GM12878 (cell line): ENCODE data around the gene BLACAT1. TPM values are rescaled to one million over a fixed set of nuclear protein-coding genes. Genes with fewer than 3 reads are reported as not detected.

Experiments used
- BRCA1 ChIP-seq: IDR thresholded peaks from 2 replicates; pipeline ENCODE4 v1.6.1; 2011; ENCODE audit warnings: low read depth, low read length, improper control_type of control experiment
- CHD1 ChIP-seq: IDR thresholded peaks from 2 replicates; pipeline ENCODE4 v1.6.1; 2012; ENCODE audit warnings: low read depth, low read length, improper control_type of control experiment
- EP300 ChIP-seq, 2 experiments: fragments of 150-350 bp in 1 of 2; IDR thresholded peaks; 2 replicates each; pipeline ENCODE4 v1.6.1; 2011 to 2012; ENCODE audit warnings: low read depth in 2 of 2, low read length in 2 of 2, borderline replicate concordance in 1 of 2, improper control_type of control experiment in 1 of 2, inconsistent platforms in 1 of 2; ENCODE audit not compliant: control insufficient read depth in 1 of 2
- IRF4 ChIP-seq: IDR thresholded peaks from 2 replicates; pipeline ENCODE4 v1.6.1; 2011; ENCODE audit warnings: low read depth, low read length
- MYB ChIP-seq: fragments of 150-350 bp; IDR thresholded peaks from 2 replicates; pipeline ENCODE4 v1.6.1; 2014; ENCODE audit warnings: mild to moderate bottlenecking, low read depth, low read length, borderline replicate concordance
- NFYA ChIP-seq: IDR thresholded peaks from 2 replicates; pipeline ENCODE4 v1.6.1; 2011; ENCODE audit warnings: low read depth, mild to moderate bottlenecking, low read length, improper control_type of control experiment, borderline replicate concordance
- NR2C1 ChIP-seq: fragments of 450-650 bp; IDR thresholded peaks from 2 replicates; pipeline ENCODE4 v1.6.1; 2017; ENCODE audit warnings: antibody characterized with exemption, mild to moderate bottlenecking, moderate library complexity
- PAX8 ChIP-seq: fragments of 450-650 bp; IDR thresholded peaks from 2 replicates; pipeline ENCODE4 v1.6.1; 2017; ENCODE audit warnings: mild to moderate bottlenecking, moderate library complexity
- RAD21 ChIP-seq: IDR thresholded peaks from 2 replicates; pipeline ENCODE4 v1.6.1; 2011; ENCODE audit warnings: mild to moderate bottlenecking, low read depth, low read length, moderate library complexity; ENCODE audit not compliant: insufficient read depth
- RCOR1 ChIP-seq: conservative IDR thresholded peaks from 2 replicates; pipeline ENCODE4 v1.6.1; 2012; ENCODE audit warnings: low read depth, low read length, improper control_type of control experiment
- YBX1 ChIP-seq: fragments of 450-650 bp; IDR thresholded peaks from 2 replicates; pipeline ENCODE4 v1.6.1; 2016; ENCODE audit warnings: antibody characterized with exemption
- ZBED1 ChIP-seq: IDR thresholded peaks from 2 replicates; pipeline ENCODE4 v1.6.1; 2016; ENCODE audit warnings: borderline replicate concordance
- polyA plus RNA-seq, 11 experiments: library from polyadenylated mRNA; depleted of rRNA in 4 of 11; unstranded in 6 of 11; stranded (reverse) in 5 of 11; fragments of >200 nt; fragmentation: Nextera tagmentation in 4 of 11; fragmentation: Illumina TruSeq in 1 of 11; extraction: Ambion mirVana in 4 of 11; extraction: Trizol in 1 of 11; gene quantifications; 1 replicate in 1 of 11; 2 replicates in 10 of 11; pipeline versions ENCODE4 v1.2.1 to v1.2.3, GENCODE V29; 2011 to 2016; ENCODE audit warnings: inconsistent platforms in 2 of 11, missing spikeins in 2 of 11, low read depth in 1 of 11
- total RNA-seq, 4 experiments: library from RNA; depleted of rRNA in 3 of 4; stranded (reverse); fragments of >200 nt in 3 of 4; fragmentation: Illumina TruSeq in 1 of 4; extraction: Trizol in 1 of 4; gene quantifications; 2 replicates each; pipeline versions ENCODE4 v1.2.1 to v1.2.3, GENCODE V29; 2013 to 2021
- TF ChIP-seq, protein P1 (sequence below): fragments of 450-650 bp; IDR thresholded peaks from 2 replicates; pipeline ENCODE4 v1.6.1; 2017; ENCODE audit warnings: mild to moderate bottlenecking
- TF ChIP-seq, protein P2 (sequence below): IDR thresholded peaks from 2 replicates; pipeline ENCODE4 v1.6.1; 2011; ENCODE audit warnings: borderline replicate concordance, low read depth, mild to moderate bottlenecking, moderate library complexity, mixed read lengths, low read length; ENCODE audit not compliant: insufficient read depth; ENCODE audit errors: extremely low read length
- TF ChIP-seq, protein P3 (sequence below): fragments of 450-650 bp; IDR thresholded peaks from 2 replicates; pipeline ENCODE4 v1.6.1; 2016; ENCODE audit warnings: mild to moderate bottlenecking, moderate library complexity, borderline replicate concordance
- TF ChIP-seq, protein P4 (sequence below): fragments of 150-350 bp; IDR thresholded peaks from 2 replicates; pipeline ENCODE4 v1.6.1; 2014; ENCODE audit warnings: mild to moderate bottlenecking, low read depth, low read length
- TF ChIP-seq, protein P5 (sequence below): fragments of 450-650 bp; IDR thresholded peaks from 2 replicates; pipeline ENCODE4 v1.6.1; 2017; ENCODE audit warnings: mild to moderate bottlenecking, moderate library complexity

The BLACAT1 gene
- total and polyA plus RNA-seq, 10 of the 15 experiments (the other 5 are each of a cell fraction or from before 2014, with no cell fraction given) = 0.04 to 1.6 (median 0.15) TPM; not detected in 1

DNA sequence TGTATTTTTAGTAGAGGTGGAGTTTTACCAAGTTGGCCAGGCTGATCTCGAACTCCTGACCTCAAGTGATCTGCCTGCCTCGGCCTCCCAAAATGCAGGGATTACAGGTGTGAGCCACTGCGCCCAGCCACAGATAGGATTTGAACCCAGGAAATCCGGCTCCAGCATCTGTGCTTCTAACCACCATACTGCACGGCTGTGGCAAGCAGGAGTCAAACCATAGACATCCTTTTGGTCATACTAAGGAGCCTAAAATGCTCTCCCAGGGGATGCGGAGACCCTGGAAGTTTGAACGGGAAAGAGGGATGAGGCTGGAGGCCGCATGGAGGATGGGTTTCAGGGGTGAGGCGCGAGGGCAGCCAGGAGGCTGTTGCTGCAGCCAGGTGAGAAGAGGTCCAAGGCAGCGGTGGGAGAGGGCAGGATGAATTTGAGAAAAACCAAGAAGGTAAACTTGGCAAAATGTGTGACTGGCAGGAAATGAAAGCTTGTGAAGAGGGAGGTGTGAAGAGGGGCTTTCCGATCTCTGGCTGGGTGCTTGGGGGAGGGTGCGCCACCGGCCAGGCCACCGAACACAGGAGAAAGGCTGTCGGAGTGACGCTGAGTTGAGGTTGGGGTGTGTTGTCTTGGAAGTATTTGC, 24.6 kb upstream of the BLACAT1 start (continued):
- TF ChIP-seq PAX8 (no peak), YBX1 (no peak), ZBED1 (no peak), CHD1 (no peak), BRCA1 (no peak), MYB (no peak), NFYA (no peak), RAD21 (no peak), NR2C1 (no peak), RCOR1 (no peak), IRF4 (no peak), EP300 (IDR thresholded peaks at IDR 0.05; ENCODE audit: borderline replicate concordance in 1 of 2, control insufficient read depth in 1 of 2, low read depth in 2 of 2, low read length in 2 of 2) (peak; percentile 72 to 84; a peak in 3 of 4 replicates)
- TF ChIP-seq, protein P1, sequence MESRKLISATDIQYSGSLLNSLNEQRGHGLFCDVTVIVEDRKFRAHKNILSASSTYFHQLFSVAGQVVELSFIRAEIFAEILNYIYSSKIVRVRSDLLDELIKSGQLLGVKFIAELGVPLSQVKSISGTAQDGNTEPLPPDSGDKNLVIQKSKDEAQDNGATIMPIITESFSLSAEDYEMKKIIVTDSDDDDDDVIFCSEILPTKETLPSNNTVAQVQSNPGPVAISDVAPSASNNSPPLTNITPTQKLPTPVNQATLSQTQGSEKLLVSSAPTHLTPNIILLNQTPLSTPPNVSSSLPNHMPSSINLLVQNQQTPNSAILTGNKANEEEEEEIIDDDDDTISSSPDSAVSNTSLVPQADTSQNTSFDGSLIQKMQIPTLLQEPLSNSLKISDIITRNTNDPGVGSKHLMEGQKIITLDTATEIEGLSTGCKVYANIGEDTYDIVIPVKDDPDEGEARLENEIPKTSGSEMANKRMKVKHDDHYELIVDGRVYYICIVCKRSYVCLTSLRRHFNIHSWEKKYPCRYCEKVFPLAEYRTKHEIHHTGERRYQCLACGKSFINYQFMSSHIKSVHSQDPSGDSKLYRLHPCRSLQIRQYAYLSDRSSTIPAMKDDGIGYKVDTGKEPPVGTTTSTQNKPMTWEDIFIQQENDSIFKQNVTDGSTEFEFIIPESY = no peak
- TF ChIP-seq, protein P2, sequence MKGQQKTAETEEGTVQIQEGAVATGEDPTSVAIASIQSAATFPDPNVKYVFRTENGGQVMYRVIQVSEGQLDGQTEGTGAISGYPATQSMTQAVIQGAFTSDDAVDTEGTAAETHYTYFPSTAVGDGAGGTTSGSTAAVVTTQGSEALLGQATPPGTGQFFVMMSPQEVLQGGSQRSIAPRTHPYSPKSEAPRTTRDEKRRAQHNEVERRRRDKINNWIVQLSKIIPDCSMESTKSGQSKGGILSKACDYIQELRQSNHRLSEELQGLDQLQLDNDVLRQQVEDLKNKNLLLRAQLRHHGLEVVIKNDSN = no peak
- TF ChIP-seq, protein P3, sequence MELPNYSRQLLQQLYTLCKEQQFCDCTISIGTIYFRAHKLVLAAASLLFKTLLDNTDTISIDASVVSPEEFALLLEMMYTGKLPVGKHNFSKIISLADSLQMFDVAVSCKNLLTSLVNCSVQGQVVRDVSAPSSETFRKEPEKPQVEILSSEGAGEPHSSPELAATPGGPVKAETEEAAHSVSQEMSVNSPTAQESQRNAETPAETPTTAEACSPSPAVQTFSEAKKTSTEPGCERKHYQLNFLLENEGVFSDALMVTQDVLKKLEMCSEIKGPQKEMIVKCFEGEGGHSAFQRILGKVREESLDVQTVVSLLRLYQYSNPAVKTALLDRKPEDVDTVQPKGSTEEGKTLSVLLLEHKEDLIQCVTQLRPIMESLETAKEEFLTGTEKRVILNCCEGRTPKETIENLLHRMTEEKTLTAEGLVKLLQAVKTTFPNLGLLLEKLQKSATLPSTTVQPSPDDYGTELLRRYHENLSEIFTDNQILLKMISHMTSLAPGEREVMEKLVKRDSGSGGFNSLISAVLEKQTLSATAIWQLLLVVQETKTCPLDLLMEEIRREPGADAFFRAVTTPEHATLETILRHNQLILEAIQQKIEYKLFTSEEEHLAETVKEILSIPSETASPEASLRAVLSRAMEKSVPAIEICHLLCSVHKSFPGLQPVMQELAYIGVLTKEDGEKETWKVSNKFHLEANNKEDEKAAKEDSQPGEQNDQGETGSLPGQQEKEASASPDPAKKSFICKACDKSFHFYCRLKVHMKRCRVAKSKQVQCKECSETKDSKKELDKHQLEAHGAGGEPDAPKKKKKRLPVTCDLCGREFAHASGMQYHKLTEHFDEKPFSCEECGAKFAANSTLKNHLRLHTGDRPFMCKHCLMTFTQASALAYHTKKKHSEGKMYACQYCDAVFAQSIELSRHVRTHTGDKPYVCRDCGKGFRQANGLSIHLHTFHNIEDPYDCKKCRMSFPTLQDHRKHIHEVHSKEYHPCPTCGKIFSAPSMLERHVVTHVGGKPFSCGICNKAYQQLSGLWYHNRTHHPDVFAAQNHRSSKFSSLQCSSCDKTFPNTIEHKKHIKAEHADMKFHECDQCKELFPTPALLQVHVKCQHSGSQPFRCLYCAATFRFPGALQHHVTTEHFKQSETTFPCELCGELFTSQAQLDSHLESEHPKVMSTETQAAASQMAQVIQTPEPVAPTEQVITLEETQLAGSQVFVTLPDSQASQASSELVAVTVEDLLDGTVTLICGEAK = no peak; the same call in 1 of the 2 replicates
- TF ChIP-seq, protein P4, sequence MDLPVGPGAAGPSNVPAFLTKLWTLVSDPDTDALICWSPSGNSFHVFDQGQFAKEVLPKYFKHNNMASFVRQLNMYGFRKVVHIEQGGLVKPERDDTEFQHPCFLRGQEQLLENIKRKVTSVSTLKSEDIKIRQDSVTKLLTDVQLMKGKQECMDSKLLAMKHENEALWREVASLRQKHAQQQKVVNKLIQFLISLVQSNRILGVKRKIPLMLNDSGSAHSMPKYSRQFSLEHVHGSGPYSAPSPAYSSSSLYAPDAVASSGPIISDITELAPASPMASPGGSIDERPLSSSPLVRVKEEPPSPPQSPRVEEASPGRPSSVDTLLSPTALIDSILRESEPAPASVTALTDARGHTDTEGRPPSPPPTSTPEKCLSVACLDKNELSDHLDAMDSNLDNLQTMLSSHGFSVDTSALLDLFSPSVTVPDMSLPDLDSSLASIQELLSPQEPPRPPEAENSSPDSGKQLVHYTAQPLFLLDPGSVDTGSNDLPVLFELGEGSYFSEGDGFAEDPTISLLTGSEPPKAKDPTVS = no peak
- TF ChIP-seq, protein P5, sequence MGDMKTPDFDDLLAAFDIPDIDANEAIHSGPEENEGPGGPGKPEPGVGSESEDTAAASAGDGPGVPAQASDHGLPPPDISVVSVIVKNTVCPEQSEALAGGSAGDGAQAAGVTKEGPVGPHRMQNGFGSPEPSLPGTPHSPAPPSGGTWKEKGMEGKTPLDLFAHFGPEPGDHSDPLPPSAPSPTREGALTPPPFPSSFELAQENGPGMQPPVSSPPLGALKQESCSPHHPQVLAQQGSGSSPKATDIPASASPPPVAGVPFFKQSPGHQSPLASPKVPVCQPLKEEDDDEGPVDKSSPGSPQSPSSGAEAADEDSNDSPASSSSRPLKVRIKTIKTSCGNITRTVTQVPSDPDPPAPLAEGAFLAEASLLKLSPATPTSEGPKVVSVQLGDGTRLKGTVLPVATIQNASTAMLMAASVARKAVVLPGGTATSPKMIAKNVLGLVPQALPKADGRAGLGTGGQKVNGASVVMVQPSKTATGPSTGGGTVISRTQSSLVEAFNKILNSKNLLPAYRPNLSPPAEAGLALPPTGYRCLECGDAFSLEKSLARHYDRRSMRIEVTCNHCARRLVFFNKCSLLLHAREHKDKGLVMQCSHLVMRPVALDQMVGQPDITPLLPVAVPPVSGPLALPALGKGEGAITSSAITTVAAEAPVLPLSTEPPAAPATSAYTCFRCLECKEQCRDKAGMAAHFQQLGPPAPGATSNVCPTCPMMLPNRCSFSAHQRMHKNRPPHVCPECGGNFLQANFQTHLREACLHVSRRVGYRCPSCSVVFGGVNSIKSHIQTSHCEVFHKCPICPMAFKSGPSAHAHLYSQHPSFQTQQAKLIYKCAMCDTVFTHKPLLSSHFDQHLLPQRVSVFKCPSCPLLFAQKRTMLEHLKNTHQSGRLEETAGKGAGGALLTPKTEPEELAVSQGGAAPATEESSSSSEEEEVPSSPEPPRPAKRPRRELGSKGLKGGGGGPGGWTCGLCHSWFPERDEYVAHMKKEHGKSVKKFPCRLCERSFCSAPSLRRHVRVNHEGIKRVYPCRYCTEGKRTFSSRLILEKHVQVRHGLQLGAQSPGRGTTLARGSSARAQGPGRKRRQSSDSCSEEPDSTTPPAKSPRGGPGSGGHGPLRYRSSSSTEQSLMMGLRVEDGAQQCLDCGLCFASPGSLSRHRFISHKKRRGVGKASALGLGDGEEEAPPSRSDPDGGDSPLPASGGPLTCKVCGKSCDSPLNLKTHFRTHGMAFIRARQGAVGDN = peak; percentile 64
